Measurements from ENCODE around the gene GPR137B. TPM values are rescaled to one million over a fixed set of nuclear protein-coding genes. Genes with fewer than 3 reads are reported as not detected.

The GPR137B gene
- polyA plus RNA-seq, 1 donor from 2014 or later = 8.2 TPM

DNA sequence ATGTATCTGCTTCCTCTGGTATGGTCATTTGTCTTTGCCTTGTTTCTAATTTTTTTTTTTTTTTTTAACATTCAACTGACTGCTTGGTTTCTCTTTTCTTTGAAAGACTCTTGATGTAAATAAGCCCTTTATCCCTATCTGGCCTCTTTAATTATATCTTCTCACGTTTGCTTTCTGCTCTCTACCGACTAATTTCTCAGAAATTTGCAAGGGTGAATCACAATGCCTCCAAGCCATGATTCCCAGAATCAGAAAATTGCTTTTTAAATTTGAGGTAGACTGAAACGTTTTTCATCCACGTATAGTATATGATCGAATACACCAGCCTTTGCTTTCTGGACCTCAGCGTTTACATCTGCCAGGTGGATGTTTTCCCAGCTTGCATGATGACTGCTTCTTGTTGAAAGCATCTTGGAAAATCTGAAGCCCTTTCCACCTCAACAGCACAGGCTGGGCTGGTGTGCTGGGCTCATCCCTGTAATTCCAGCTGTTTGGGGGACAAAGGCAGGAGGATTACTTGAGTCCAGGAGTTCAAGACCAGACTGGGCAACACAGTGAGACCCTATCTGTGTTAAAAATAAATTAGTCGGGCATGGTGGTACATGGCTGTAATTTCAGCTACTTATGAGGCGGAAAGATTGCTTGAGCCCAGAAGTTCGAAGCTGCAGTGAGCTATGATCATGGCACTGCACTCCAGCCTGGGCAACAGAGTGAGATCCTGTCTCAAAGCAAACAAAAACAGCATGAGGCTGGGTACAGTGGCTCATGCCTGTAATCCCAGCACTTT is 35.0 kb upstream of the GPR137B start:
- H3K79me2 ChIP-seq (replicated peaks; ENCODE audit: insufficient read depth, low read length) = no peaks in the 10 kb centered on the region
- no peak overlapping the region for H3K27ac ChIP-seq (ENCODE audit: low read length)
- no peak overlapping the region for H2AFZ ChIP-seq (ENCODE audit: low read depth, low read length)
- no peaks in the 10 kb centered on the region for H3K27me3 ChIP-seq (ENCODE audit: insufficient read depth, low read depth, low read length)
- H3K36me3 ChIP-seq (ENCODE audit: insufficient read depth, low read length) = no peaks in the 10 kb centered on the region
- H3K9ac ChIP-seq (ENCODE audit: low read length) = no peak overlapping the region
- no peaks in the 10 kb centered on the region for H3K9me2 ChIP-seq (ENCODE audit: insufficient read depth, low read length)
- no peak for TF ChIP-seq RAD21 (conservative IDR thresholded peaks at IDR 0.05)
- TF ChIP-seq POLR2AphosphoS5 (IDR thresholded peaks at IDR 0.05) = no peak
- TF ChIP-seq TAF1 (IDR thresholded peaks at IDR 0.05; ENCODE audit: low read depth) = no peak
- no peak for TF ChIP-seq MXI1 (conservative IDR thresholded peaks at IDR 0.05; ENCODE audit: poor library complexity, severe bottlenecking)
- TF ChIP-seq, protein P1, sequence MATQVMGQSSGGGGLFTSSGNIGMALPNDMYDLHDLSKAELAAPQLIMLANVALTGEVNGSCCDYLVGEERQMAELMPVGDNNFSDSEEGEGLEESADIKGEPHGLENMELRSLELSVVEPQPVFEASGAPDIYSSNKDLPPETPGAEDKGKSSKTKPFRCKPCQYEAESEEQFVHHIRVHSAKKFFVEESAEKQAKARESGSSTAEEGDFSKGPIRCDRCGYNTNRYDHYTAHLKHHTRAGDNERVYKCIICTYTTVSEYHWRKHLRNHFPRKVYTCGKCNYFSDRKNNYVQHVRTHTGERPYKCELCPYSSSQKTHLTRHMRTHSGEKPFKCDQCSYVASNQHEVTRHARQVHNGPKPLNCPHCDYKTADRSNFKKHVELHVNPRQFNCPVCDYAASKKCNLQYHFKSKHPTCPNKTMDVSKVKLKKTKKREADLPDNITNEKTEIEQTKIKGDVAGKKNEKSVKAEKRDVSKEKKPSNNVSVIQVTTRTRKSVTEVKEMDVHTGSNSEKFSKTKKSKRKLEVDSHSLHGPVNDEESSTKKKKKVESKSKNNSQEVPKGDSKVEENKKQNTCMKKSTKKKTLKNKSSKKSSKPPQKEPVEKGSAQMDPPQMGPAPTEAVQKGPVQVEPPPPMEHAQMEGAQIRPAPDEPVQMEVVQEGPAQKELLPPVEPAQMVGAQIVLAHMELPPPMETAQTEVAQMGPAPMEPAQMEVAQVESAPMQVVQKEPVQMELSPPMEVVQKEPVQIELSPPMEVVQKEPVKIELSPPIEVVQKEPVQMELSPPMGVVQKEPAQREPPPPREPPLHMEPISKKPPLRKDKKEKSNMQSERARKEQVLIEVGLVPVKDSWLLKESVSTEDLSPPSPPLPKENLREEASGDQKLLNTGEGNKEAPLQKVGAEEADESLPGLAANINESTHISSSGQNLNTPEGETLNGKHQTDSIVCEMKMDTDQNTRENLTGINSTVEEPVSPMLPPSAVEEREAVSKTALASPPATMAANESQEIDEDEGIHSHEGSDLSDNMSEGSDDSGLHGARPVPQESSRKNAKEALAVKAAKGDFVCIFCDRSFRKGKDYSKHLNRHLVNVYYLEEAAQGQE (IDR thresholded peaks at IDR 0.05; ENCODE audit: borderline replicate concordance) = no peak
- TF ChIP-seq, protein P2, sequence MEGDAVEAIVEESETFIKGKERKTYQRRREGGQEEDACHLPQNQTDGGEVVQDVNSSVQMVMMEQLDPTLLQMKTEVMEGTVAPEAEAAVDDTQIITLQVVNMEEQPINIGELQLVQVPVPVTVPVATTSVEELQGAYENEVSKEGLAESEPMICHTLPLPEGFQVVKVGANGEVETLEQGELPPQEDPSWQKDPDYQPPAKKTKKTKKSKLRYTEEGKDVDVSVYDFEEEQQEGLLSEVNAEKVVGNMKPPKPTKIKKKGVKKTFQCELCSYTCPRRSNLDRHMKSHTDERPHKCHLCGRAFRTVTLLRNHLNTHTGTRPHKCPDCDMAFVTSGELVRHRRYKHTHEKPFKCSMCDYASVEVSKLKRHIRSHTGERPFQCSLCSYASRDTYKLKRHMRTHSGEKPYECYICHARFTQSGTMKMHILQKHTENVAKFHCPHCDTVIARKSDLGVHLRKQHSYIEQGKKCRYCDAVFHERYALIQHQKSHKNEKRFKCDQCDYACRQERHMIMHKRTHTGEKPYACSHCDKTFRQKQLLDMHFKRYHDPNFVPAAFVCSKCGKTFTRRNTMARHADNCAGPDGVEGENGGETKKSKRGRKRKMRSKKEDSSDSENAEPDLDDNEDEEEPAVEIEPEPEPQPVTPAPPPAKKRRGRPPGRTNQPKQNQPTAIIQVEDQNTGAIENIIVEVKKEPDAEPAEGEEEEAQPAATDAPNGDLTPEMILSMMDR (IDR thresholded peaks at IDR 0.05; ENCODE audit: poor library complexity, severe bottlenecking) = no peak
- no peaks in the 10 kb centered on the region for H3F3A ChIP-seq (ENCODE audit: insufficient read depth, low read length, poor library complexity, severe bottlenecking)
- no peak overlapping the region for H3K4me3 ChIP-seq (ENCODE audit: low read length)
- no peak overlapping the region for H3K4me2 ChIP-seq (ENCODE audit: low read length)
- H4K20me1 ChIP-seq (ENCODE audit: insufficient read depth) = no peaks in the 10 kb centered on the region
- H3K9me3 ChIP-seq (ENCODE audit: low read length) = no peaks in the 10 kb centered on the region

DNA sequence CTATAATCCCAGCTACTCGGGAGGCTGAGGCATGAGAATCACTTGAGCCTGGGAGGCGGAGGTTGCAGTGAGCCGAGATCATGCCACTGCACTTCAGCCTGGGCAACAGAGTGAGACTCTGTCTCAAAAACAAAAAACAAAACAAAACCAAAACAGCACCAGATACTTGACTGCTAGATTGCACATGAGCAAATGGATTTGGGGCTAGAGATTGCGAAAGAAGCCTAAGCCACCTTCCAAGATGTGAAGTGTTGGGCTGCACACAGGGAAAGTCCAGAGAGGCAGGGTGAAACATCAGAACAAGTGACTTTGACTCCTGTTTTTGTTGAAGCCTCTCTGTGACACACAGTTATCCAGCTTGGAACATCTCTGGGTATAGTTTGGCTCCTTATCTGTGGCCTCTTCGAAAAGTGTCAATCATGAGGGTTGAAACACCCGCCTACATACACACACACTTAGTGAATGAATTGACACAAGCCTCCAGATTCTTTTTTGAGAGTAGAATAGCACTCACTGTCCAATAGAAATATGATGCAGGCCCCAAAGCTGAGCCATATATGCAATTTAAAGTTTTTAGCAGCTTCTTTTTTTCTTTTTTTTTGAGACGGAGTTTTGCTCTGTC is 34.2 kb upstream of the GPR137B start:
- Histone ChIP-seq H3F3A (ENCODE audit: insufficient read depth, low read length, poor library complexity, severe bottlenecking) (no peaks in the 10 kb centered on the region), H3K79me2 (replicated peaks; ENCODE audit: insufficient read depth, low read length) (no peaks in the 10 kb centered on the region), H2AFZ (ENCODE audit: low read depth, low read length) (no peak overlapping the region), H3K9me3 (ENCODE audit: low read length) (no peaks in the 10 kb centered on the region), H3K27me3 (ENCODE audit: insufficient read depth, low read depth, low read length) (no peaks in the 10 kb centered on the region), H3K4me3 (ENCODE audit: low read length) (no peak overlapping the region), H3K9ac (ENCODE audit: low read length) (no peak overlapping the region), H3K9me2 (ENCODE audit: insufficient read depth, low read length) (no peaks in the 10 kb centered on the region), H4K20me1 (ENCODE audit: insufficient read depth) (no peaks in the 10 kb centered on the region), H3K4me2 (ENCODE audit: low read length) (no peak overlapping the region), H3K27ac (ENCODE audit: low read length) (no peak overlapping the region), H3K36me3 (ENCODE audit: insufficient read depth, low read length) (no peaks in the 10 kb centered on the region)
- no peak for TF ChIP-seq EZH2 (IDR thresholded peaks at IDR 0.05; ENCODE audit: borderline replicate concordance, insufficient read depth, low read length, poor library complexity, severe bottlenecking)
- TF ChIP-seq MXI1 (conservative IDR thresholded peaks at IDR 0.05; ENCODE audit: poor library complexity, severe bottlenecking) = no peak
- no peak for TF ChIP-seq EP300 (conservative IDR thresholded peaks at IDR 0.05; ENCODE audit: poor library complexity, severe bottlenecking)
- TF ChIP-seq POLR2AphosphoS5 (IDR thresholded peaks at IDR 0.05) = no peak
- no peak for TF ChIP-seq TAF1 (IDR thresholded peaks at IDR 0.05; ENCODE audit: low read depth)
- TF ChIP-seq, protein P2 (IDR thresholded peaks at IDR 0.05; ENCODE audit: poor library complexity, severe bottlenecking) = no peak
- TF ChIP-seq SMC3 (conservative IDR thresholded peaks at IDR 0.05; ENCODE audit: poor library complexity) = no peak
- TF ChIP-seq, protein P1 (IDR thresholded peaks at IDR 0.05; ENCODE audit: borderline replicate concordance) = no peak
- TF ChIP-seq RAD21 (conservative IDR thresholded peaks at IDR 0.05) = no peak
